Measurements from ENCODE around the gene ICOSLG.
"Not testable (repeated sequence)": the region's sequence is repeated elsewhere in the genome, so short reads cannot be mapped to it uniquely, and the experiment has no call there.

ICOSLG gene

DNA sequence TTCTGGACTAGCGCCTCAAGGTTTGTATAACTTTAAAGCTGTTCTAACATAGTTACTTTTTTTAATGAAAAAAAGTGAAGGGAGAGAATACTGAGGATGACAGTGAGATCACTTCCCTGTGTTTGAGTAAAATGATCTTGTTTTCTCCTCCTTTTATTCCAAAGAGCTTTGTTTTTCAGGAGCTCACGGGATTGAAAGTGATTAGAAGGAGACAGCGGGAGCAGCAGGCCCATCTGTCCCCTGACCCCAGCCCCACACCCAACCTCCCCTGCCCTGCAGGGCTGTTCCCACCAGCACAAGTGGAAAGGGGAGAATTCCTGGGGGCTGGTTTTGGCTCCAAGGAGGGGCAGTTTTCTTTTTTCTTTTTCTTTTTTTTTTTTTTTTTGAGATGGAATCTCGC lies 23.0 kb upstream of the ICOSLG start:
- DNase-seq, result no peak

DNA sequence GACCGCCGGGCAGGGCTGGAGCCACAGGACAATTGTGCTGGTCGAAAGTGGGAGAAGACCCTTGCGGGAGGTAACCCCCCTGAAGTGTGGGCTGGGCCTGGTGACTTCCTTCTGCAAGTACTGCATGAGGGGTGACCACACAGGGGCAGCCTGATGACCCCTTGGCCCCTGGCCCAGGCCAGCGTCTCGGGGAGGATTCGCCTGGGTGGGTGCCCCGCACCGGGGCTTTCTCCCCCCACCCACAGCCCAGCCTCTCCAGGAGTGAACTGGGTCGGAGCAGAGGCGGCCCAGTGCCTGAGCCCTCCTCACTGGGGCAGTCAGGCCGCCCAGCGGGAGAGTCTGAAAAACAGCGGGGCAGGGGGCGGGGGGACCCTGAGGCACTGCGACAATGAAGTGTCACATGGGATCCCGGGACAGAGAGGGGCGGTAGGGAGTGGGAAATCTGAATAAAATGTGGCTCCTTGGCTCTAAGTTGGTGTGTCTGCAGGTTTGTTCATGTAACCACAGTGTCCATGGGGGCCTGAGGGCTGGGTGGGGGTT lies 22.5 kb upstream of the ICOSLG start:
- DNase-seq, result no peak

DNA sequence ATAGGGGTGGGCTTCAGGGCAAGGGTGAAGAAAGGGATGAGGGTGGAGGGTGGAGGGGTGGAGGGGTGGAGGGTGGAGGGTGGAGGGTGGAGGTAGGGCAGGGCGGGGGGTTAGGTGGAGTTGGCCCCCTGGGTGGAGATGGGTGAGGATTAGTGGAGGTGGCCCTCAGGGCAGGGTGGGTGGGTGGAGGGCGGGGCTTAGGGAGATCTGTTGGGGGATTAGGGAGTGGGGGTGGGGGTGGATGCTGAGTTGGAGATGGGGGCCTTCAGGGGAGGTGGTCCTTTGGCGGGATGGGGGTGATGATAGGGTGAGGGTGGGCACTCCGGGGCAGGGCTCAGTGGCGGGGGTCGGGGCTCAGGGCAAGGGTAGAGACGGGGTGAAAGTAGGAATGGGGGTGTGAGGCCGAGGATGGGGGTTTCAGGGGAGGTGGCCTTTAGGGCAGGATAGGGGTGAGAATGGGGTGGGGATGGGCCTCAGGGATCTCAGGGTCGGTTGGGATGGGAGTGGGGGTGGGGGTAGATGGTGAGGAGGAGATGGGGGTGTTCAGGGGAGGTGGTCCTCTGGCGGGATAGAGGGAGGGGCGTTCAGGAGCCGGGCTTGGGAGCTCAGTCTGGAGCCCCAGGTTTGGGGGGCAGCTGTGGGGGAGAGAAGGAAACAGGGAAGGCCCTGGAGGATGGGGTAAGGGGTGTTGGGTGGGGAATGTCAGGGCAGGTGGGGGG lies 21.8 kb upstream of the ICOSLG start:
- DNase-seq, result no peak

DNA sequence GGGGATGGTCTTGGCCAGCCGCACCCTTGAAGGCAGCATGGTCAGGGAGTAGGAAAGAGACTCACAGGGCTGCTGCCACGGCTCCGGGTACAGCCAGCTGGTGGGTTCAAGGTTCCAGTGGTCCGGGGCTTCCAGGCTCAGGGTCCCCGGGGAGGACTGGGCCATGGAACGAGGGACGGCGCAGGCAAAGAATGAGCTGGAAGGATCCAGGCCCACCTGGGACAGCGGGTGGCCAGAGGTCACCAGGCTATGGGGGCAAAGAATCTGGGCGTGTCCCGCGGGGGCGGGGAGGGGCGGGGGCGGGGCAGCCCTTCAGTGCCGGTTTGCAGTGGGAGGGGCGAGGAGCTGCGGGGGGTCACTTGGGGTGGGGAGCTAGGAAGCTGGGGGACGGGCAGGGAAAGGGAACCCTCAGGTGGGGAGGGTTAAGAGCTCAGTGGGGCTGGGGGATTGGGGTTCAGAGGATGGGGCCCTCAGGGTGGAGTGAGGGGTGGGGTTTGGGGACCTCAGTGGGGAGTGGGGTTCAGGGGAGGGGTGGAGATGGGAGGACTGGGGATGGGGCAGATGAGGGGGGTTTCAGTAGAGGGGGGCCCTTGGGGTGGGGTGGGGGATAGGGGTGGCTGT lies 21.0 kb upstream of the ICOSLG start, which contains the start of gene DNMT3L:
DNMT3L (minus strand) TSS at position 223 of the 621 bp plus-strand sequence. CDS start 638 bp downstream, outside the sequence.
- no peak for DNase-seq

DNA sequence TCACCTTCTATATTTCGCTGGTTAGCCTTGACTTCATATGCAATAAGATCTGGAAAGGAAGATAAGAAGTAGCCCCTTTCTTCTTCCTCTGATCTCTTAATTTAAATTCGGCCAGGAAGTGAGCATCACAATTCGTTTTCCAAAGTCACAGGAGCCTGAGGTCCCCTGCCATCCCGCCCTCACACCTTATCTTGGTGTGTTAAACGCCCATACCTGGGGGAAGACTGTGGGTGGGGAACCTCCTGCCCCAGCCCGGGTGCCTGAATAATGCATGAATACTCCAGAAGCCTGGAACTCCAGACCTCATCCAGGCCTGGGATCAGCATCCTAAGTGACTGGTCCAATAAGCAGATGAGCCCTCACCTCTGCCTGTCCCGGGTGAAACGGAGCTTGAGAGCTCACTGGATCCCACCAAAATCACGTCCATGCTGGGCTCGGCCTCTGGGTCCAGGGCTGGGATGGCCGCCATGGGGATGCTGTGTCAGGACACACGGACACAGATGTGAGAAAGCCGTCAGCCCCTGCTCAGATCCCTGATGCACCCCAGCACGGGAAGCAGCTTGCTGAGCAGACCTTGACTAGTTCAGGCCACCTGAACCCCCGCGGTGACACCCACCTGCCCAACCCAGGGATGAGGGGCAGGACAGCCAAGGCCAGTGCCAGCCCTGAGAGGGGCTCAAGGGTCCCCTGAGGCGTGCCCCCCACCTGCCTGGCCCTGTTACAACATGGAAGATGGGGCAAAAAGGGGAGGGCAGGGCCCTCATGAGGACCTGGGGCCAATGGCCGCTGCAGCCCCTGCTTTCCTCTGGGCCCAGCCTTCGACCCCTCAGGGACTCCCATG lies 20.3 kb upstream of the ICOSLG start:
- no peak for DNase-seq

DNA sequence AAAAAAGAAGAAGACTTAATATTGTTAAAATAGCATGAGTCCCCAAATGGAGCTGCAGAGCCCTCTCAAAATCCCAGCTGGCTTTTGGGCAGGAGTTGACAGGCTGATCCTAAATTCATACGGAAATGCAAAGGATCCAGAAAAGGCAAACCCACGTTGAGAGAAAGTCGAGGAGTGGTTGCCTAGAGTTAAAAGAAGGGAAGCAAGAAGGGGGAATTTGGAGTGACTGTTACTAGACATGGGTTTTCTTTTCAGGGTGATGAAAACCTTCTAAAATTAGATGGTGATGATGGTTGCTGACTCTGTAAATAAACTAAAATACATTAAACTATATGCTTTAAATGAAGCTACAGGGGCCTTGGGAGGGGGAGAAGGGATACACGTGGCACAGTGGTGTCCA lies 19.3 kb upstream of the ICOSLG start:
- no peak for DNase-seq

DNA sequence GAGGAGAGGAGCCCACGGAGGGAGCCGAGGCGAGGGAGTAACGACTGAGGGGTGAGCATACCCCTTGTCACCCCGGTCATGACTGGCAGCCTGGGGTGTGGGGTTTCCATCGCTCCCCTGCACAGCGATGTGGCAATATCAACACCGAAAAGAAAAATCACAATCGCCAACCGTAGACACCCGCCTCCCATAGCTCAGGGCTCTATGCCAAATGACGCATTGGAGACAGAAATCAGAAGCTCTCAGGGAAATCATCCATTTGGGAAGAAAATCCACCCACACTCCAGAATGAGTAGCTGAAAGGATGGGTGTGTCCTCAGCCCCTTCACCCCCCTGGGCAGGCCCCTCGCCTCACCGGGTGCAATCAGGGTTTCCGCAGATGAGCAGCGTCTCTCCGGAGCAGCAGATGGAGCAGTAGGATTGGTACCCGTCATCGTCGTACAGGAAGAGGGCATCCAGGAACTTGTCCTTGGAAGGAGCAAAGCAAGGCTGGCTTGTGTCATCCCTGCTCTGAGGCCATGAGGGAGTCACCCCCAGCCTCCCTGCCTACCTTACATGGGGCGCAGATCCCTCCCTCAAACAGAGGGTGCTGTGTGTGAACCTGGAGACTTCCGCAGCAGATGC lies 18.5 kb upstream of the ICOSLG start:
- no peak for DNase-seq

DNA sequence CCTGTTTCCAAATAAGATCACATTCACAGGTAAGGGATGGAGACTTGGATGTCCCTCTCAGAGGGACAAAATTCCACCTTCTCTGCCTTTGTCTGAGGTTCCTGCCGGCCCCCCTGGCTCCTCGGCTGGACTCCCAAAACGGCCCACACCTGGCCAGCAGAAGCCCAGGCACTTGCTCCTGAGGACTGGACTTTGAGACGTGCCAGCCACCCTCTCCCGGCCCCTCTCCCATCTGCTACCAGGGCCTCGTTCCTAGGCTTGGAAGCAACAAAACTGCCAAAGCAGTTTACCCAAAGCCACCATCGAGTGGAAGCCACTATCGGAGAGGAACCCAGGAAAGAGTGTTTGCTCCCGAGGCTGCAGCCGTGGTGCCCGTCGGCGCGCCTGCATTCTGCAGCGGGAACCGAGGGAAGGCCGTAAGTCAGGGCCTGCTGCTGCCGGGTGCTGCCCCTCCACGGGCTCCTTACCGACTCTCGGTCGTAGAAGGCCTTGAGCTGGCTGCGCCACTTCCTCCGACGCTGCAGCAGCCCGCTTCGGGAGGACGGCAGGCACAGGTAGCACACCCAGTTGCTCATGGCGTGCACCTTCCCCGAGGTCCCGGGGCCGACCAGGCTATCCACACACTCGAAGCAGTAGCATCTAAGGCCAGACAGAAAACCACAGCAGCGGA lies 17.4 kb upstream of the ICOSLG start:
- no peak for DNase-seq

DNA sequence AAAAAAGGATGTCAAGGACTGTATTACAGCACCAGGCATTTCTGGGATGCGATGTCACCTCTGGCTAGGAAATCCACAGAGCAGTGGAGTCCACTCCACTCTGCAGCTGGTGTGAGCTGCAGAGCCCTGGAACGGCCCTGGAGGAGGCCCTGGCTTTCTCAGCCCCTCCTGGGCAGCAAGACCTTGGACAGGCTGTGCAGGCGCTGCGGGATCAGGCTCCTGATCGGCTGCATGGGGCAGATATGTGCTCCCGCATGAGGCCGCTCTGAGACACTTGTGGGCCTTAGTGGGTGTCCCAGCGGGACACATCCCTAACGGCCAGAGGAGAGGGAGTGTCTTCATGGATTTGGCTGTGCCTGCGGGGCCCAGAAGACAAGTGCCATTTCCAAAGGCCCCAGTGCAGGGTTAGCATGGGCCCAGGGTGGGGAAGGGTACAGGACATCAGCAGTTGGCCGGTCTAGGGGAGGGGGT lies 14.8 kb upstream of the ICOSLG start:
- peak; percentile 9 for DNase-seq

DNA sequence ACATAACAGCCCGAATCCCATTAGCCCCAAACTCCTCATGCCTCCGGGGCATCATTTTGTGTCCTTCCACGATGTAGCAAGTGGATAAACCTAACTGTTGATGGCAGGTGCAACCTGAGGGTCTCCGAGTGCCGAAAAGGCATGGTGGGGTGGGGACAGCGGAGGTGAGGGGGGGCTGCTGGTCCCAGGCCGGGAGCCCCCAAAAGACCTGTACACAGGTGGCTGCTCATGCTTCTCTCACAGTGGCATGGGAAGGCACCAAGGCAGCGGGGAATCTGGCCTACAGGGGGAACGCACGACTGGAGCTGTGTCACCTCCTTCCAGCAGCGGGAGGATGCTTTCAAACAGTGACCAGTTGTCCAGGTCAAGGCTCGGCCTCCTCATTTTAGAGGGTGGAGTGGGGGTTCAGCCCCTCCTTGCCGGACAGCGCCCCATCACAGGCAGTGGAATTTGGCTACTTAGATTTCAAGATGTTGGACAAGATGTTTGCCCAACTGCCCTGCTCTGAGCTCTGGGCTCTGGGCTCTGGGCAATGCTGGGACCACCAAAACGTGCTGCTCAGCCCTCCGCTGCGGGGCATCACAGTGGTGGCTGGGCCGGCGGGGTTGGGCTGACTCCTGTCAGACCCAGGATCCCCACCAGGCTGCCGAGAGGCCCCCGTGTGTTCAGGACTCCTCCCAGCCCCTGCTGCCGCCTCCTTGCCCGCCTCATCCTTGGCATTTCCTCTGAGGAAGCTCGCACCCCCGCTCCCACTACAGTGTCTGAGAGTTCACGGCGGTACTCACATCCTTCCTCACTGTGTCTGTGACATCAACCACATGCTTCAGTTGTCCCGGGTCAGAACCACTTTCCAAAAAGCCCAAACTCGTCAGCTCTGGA lies 13.3 kb upstream of the ICOSLG start:
- DNase-seq, result no peak

DNA sequence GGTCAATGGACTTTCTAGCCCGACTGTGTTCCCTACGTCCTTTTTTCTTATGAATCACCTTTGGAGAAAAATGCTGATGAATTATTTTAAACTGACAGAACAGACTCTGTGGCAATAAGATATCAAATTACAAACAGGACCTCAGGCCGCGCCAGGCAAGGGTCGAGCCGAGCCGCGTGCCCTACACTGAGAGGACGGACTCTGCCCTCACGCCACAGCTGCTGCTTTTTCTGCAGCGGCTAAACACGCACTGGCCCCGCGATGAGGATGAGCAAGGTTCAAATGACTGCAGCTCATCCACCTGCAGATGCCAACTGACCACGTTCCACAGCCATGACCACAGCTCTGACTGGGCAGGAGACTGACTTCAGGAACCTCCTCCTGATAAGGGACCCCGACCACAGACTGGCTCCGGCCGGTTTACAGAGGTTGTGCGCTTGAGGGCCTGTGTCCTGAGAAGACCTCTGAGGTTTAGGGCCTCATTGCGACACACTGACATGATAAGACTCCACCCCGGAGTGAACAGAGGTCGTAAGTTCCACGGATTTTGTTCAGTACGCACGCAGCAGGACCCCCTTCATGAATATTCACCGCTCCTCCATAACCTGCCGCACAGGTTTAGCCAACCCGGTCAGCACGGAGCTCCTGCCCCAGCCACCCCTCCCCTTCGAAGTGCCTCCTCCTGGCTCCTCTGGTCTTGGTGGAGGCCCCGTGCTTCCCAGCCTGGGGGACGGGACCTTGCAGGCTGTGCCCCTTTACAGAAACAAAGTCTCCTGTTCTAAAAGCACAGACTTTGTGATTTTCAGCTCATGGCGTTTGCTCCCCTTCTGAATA lies 8.7 kb upstream of the ICOSLG start:
- not testable (repeated sequence) for DNase-seq

DNA sequence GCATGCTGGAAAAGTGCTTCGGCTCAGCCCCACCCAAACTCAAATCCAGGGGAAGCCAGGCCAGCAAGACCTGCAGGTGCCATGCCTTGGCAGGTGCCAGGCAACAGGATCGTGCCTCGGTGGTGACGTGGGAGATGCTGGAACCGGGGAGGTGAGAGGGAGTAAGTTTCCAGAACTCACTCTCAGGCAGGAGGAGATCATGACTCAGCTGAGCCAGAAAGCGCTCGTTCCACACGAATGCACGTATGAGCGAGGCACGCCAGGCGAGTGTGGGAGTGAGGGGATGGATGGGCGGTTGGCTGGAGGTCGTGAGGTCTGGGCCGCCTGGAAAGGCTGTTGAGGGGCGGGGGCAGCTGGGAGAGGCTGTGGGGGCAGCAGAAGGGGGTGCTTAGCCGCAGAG lies 7.2 kb upstream of the ICOSLG start:
- DNase-seq, result not testable (repeated sequence)

DNA sequence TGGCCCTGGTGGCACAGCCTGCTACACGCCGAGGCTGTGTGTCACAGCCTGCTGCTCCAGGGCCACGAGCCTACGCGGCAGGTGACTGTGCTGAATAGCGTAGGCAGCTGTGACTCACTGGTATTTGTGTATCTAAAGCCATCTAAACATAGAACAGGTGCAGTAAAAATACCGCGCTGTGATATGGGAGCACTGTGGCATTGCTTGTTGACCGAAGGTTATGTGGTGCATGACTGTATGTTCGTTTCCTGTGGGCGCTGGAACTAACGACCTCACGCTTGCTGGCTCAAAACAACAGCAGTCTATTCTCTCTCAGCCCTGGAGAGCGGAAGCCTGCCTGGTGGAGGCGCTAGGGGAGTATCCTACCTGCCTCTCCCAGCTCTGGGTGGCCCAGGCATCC lies 3.2 kb upstream of the ICOSLG start:
- not testable (repeated sequence) for DNase-seq

DNA sequence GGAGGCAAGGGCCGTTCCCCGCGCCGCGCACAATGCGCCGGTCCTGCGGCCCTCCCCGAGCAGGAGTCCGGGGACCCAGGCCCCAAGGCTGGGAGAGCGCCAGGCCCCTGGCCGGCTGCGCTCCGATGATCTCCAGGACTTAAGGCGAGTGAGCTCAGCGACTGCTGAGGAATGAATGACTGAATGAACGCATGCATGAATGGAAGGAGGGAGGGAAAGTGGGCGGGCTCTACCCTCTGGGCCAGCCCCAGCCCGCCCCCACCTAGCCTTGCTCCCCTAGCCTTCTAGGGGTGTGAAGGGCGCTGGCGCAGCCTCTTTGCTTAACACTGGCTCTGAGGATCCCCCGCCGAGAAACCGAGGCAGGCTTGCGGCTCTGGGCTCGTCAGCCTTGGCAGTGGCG lies 538 bp upstream of the ICOSLG start:
- DNase-seq, result not testable (repeated sequence)

DNA sequence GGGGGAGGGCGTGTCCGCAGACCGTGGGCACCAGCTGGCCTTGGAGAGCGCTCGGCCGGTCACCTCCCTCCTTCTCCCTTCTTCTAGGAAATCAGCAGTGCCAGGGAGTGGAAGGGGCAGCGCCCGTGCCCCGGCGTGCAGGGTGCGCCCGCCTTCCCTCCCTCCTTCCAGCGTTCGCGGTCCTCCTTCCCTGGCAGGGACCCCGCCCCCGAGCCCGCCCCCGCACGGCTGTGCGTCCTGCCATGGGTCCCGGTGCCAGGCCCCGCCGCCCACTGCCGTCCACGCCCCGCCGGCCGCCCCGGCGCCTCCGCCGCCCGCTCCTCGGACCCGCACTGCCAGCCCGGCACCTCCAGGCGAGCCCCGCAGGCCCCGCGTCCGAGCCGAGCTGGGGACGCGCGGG lies 390 bp downstream of the ICOSLG start:
- DNase-seq, result not testable (repeated sequence)

DNA sequence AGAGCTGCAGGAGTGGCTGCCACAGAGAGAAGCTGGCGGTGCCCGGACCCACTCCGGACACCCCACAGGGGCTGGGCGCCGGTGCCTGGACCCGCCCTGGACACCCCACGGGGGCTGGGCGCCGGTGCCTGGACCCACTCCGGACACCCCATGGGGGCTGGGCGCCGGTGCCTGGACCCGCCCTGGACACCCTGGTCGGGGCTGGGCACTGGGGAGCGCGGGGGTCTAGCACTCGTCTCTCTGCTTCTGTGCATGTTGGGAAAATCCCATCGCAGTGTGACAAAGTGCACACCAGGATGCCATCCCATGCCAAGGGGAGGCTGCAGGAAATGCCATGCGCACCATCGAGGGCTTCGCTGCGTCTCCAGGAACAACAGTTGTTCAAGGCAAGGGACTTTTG lies 11.2 kb downstream of the ICOSLG start:
- DNase-seq, result not testable (repeated sequence)

DNA sequence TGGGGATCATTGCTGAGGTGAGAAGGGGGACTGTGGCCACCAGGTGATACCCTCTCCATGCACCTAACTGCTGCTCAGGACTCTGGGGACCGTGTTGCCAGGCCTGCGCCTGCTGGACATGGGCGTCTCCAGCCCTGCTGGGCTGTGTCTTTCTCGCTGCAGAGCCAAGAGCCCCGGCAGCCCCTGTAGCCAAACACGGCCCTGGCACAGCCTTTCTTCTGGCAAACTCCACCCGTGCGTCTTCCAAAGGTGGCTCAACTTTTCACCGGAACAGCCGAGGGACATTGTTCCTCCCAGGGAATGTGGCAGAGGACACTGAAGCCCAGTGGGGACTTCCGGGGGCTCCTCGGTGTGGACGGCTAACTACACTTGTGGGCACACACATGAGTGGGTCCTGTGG lies 12.6 kb downstream of the ICOSLG start:
- not testable (repeated sequence) for DNase-seq

DNA sequence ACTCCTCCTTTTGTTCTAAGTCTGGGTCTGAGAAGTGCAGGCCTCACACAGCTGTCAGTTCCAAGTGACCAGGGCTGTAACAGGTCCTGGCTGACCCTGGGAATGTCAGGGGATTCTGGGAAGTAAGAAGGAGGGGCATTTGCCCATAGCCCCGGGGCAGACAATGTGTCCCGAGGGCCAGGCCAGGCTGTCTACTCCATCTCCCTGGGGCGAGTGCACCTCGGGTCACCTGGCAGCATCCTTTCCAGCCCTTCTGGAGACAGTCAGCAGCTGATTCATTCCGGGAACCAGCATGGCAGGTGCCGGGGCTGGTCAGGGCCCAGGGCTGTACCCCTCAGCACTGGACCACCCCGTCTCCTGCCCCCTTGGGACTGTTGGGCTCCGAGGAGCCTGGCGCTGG lies 13.1 kb downstream of the ICOSLG start:
- not testable (repeated sequence) for DNase-seq

DNA sequence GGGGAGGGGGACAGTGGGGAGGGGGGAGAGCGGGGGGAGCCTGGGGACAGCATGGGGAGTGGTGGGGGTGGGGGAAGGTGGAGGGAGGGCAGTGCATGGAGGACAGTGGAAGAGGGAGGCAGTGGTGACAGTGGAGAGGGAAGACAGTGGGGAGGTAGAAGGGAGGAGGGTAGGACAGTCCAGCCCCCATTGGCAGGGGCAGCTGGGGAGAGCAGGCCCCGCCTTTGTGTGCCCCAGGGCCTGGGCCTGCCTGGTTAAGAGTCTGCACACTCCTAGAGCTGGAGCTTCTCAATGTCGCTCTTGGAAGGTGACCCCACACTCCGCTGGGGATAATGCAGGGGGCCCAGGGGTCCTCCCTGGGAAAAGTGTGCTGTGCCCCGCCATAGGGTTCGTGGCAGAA lies 15.1 kb downstream of the ICOSLG start:
- DNase-seq, result not testable (repeated sequence)

DNA sequence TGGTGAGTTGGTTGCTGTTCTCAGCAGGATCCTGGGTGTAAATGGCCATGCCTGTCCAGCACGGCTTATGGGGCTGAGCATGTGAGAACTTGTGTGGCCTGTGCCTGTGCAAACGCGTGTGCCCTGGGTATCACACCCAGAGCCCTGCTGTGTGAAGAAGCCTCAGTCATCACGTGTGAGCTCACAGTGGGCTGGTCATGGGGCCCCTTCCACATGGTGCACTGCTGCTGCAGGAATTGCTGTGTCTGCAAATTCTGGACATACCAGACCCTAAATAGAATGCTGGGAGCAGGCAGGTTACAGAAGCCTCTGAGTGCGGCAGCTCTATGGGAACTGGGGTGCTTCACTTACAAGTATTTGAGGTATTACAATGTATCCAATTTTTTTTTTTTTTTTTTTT lies 17.4 kb downstream of the ICOSLG start:
- DNase-seq, result not testable (repeated sequence)
